HG03354 (cell line): ENCODE results near the gene ERMARD.

Source experiments
- ATAC-seq: cut with Tn5 transposase; IDR thresholded peaks from one replicate; pipeline ENCODE4 v1.9.1; 2021; ENCODE audit warnings: mild to moderate bottlenecking; ENCODE audit not compliant: unreplicated experiment, poor library complexity, severe bottlenecking

ERMARD gene

DNA sequence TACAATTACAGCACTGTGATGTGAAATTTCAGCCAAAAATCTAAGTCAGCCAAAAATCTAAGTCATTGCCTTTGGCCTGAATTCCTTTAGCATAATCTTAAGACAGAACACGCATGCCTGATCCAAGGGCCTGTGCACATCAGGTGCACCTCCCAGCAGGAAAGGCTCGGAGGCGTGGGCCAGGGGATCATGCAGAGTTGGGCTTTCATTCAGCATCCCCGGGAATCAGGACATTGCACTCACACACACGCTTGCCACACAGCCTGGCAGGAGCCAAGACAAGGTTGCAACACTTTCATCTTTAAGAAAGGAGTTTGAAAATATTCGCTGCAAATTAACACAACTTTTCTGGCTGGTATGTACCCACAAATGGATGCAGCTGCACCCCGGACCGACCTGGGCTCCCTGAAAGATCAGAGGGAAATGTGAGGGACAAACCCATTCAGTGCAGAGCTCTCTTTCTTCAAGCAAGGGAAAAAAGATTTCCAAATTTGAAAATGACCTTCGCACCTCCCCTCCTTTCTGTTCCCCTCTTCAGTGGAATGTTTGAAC, 48.8 kb downstream of the ERMARD start:
- ATAC-seq: no peak

DNA sequence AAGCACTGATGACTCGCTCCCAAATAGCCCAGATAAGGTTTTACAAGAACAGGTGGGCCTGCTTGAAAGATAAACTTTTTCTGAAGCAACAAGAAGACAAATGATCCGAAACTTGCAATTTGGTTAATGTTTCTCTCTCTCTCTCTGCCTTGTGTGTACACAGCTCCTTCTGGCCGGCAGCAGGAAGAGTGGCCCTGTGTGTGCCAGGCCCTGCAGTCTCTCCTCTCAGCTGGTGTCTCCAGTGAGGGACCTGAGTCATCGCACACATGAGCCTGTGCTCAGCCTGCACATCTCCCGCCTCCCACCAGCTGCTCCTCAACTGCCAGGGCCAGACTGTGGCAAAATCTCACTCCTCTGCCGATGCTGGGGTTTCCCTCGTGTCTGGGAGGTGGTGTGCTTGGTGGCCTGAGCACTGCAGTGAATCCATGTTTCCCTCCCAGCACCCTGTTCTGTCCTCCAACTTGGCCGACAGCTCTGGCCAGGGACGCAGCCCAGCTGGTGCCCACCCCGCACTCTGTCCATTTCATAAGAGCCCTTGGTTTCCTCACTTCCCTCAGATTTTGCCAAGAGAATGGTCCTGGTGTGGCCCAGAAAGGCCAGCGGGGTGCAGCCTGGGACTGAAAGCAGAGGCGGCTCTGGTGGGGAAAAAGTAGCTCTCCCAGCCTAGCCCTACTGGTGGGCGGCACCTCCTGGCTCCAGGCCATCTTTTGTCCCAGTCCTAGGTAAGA, 49.4 kb downstream of the ERMARD start:
- ATAC-seq: peak; percentile 67

DNA sequence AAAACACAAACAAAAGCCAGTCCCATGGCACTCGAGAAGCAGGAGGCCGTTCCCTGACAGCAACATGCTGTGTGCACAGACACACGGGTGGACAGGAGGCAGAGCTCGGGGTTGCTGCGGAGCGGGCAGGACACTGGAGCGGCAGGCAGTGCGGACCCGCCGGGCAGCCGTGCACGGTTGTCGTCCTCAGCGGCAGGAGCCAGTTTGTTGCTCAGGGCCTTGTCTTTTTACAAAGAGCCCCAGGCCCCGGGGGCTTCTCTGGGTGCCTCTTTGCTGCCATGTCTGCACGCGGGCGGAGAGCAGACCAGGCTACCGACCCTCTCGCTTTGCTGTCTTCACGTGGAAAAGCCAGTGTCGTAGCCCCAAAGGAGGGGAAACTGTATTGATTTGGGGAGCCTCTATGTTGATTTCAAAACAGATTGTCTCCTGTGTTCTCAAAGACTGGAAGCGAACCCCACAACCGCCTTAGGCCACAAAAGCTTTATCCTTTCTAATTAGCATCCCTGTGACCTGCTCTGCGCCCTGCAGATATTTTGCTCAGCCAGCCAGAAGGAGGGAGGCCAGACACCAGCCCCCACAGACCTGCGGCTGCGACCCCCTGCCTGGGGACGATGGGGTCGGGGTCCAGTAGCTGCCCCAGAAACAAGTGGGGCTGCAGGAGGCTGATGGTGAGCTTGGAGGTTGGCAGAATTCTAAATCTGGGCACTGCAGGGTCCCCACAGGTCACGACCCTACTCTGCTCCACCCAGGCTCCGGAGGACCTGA, 50.2 kb downstream of the ERMARD start:
- no peak for ATAC-seq

DNA sequence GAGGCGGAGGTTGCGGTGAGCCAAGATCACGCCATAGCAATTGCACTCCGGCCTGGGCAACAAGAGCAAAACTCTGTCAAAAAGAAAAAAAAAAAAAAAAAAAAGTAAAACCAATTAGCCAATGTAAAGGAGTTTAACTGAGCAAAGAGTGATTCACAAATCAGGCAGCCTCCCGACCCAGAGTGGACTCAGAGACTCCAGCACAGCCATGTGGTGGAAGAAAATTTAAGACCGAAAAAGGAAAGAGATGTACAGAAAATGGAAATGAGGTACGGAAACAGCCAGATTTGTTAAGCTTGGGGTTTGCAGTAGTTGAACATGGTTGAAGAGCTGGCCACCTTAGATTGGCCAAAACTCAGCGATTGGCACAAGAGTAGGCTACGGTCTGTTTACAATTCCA, 51.4 kb downstream of the ERMARD start:
- no peak for ATAC-seq

DNA sequence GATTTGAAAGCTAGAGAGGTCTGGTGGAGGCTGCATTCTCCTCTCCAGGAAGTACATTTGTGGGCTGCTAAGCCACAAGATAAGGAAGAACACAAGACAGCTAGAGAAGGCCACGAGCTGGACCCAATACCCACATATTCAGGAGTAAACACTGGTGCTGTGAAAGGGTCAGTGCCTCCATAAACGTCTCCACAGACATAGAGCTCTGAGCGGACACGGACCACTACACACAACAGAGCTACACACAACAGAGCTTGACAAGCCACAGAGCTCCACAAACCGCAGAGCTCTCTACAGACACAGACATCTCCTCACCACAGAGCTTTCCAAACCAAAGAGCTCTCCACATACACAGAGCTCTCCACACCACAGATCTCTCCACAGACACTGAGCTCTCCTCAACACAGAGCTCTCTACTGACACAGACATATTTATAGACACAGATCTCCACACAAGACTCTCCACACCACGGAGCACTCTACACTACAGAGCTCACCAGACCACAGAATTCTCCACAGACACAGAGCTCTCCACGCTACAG, 51.9 kb downstream of the ERMARD start:
- peak; percentile 42 for ATAC-seq

DNA sequence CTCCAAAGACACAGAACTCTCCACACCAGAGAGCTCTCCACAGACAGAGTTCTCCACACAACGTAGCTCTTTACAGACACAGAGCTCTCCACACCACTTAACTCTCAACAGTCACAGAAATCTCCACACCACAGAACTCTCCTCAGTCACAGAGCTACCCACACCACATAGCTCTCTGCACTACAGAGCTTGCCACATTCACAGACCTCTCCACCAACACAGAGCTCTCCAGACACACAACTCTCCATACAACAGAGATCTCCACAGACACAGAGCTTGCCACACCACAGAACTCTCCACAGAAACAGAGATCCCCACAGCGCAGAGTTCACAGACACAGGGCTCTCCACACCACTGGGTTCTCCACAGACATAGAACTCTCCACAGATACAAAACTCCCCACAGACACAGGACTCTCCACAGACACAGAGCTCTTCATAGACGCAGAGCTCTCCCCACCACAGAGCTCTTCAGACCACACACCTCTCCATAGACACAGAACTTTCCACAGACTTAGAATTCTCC, 52.5 kb downstream of the ERMARD start:
- ATAC-seq: no peak

DNA sequence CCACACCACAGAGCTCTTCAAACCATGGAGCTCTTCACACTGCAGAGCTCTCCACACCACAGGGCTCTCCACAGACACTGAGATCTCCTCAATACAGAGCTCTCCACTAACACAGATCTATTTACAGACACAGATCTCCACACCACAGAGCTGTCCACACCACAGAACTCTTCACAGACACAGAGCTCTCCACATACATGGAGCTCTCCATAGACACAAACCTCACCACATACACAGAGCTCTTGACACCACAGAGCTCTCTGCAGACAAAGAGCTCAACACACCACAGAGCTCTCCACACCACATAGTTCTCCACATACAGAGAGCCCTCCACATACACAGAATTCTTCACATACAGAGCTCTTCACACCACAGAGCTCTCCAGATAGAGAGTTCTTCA, 53.0 kb downstream of the ERMARD start:
- no peak for ATAC-seq

DNA sequence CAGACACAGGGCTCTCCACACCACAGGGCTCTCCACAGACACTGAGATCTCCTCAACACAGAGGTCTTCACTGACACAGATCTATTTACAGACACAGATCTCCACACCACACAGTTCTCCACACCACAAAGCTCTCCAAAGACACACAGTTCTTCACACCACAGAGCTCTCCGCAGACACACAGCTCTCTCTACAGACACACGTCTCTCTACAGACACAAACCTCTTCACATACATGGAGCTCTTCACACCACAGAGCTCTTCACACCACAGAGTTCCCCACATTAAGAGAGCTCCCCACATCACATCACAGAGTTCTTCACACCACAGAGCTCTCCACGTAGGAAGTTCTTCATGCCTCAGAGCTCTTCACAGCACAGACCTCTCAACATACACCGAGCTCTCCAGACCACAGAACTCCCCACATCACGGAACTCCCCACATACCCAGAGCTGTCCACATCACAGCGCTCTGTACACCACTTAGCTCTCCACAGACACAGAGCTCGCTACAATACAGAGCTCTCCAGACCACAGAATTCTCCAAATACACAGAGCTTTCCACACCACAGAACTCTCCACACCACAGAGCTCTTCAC, 53.9 kb downstream of the ERMARD start:
- no peak for ATAC-seq

DNA sequence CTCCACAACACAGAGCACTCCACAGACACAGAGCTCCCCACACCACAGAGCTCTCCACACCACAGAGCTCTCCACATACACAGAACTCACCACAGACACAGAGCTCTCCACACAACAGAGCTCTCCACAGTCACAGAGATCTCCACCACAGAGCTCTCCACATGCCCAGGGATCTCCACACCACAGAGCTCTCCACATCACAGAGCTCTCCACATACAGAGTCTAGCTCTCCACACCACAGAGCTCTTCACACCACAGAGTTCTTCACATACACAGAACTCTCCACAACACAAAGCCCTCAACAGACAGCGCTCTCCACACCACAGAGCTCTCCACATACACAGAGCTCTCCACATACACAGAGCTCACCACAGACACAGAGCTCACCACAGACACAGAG, 55.3 kb downstream of the ERMARD start:
- ATAC-seq: no peak

DNA sequence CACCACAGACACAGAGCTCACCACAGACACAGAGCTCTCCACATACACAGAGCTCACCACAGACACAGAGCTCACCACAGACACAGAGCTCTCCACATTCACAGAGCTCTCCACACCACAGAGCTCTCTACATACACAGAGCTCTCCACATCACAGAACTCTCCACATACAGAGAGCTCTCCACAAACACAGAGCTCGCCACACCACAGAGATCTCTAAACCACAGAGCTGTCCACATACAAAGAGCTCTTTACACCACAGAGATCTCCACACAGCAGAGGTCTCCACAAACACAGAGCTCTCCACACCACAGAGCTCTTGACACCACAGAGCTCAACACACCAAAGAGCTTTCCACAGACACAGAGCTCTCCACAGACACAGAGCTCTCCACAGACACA, 55.8 kb downstream of the ERMARD start:
- no peak for ATAC-seq

DNA sequence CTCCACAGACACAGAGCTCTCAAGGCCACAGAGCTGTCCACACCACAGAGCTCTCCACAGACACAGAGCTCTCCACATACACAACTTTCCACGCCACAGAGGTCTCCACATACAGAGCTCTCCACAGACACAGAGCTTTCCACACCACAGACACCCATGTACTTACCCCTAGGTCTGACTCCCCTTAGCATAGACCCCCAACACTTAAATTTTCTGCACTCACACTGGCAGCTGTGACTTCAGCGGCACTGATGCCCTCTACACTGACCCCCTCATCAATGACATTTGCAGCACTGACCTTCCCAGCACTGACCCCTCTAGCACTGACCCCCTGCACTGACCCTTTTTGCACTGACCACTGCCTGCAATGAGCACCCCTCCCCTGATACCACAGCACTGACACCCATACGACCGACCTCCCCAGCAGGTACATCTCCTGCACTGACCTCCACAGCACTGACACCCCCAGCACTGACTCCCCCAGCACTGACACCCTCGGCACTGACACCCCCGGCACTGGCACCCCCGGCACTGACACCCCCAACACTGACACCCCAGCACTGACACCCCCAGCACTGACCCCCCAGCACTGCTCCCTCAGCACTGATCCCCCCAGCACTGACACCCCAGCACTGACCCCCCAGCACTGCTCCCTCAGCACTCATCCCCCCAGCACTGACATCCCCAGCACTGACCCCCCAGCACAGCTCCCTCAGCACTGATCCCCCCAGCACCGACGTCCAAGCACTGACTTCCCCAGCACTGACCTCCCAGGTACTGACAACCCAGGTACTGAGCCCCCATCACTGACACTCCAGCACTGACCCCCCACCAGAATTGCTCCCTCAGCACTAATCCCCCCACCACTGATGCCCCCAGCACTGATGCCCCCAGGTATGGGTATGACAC, 56.5 kb downstream of the ERMARD start:
- ATAC-seq: no peak

DNA sequence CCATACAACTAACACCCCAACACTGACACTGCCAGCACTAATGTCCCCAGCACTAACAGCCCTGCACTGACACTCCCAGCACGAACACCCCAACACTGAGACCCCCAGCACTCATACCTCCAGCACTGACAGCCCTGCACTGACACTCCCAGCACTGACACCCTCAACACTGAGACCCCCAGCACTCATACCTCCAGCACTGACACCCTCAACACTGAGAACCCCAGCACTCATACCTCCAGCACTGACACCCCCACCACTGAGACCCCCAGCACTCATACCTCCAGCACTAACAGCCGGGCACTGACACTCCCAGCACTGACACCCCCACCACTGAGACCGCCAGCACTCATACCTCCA, 57.2 kb downstream of the ERMARD start:
- ATAC-seq: no peak

DNA sequence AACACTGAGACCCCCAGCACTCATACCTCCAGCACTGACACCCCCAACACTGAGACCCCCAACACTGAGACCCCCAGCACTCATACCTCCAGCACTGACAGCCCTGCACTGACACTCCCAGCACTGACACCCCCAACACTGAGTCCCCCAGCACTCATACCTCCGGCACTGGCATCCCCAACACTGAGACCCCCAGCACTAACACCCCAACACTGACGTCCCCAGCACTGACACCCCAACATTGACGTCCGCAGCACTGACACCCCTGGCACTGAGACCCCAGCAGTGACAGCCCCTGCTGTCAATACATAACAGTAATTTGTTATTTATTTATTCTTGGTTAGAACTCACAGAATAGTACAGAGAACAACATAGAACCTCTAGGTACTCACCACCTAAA, 58.0 kb downstream of the ERMARD start:
- ATAC-seq: no peak

DNA sequence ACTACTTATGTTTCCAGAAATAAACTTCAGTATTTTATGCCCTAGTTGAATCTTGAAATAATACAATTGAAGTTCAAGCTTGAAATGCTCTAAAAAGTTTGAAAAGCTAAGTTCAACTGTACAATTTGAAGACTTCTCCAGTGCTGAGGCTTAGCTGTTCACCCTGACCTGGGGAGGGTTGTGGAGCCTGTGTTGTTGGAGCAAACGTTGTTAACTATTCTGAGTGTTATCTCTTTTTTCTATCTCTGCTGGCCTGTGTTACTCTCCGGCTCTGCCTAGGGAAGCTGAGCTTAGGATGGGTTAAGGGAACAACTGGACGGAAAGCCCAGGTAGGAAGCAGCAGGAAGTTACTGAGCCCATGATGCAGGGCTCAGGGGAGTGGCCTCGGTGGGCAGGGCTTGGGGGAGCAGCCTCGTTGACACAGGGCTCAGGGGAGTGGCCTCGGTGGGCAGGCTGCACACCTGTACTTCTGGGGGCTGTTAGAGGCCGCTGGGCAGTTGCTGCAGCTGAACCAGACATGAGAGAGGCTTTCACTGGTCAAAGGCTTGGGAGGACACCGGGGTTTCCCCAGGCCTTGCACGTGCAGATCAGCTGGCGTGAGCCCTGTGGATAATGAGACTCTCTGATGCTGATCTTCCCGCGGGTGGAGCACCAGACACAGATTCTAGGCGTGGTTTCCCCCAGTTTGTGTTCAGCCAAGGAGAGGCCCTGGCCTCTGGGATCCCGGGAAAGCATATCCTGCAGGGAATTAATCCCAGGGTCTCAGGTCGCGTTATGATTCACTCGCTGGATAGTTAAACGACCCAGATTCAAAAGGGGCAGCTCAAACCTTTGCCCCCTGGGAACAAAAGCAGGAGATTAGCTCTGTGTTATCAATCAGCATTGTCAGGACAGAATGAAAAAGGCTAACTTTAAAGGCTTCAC, 58.9 kb downstream of the ERMARD start:
- no peak for ATAC-seq

DNA sequence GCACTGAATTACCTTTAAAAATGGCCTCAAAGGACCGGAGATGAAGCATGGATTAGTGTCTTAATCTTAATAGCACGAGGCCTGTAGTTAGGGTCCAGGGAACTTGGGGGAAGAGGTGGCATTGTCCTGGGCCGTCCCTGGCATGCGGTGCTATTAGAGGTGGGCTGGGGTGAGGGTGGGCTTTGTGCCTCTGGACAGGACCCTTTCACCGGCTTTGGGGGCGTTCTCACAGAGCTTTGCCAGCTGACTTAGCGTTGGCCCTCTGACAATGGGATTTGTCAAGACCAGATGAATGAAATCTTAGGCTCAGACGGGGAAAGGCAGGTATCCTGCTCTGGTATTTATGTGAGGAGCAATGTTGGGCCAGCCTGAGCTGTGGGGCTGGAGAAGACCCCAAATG, 59.6 kb downstream of the ERMARD start:
- ATAC-seq: no peak

DNA sequence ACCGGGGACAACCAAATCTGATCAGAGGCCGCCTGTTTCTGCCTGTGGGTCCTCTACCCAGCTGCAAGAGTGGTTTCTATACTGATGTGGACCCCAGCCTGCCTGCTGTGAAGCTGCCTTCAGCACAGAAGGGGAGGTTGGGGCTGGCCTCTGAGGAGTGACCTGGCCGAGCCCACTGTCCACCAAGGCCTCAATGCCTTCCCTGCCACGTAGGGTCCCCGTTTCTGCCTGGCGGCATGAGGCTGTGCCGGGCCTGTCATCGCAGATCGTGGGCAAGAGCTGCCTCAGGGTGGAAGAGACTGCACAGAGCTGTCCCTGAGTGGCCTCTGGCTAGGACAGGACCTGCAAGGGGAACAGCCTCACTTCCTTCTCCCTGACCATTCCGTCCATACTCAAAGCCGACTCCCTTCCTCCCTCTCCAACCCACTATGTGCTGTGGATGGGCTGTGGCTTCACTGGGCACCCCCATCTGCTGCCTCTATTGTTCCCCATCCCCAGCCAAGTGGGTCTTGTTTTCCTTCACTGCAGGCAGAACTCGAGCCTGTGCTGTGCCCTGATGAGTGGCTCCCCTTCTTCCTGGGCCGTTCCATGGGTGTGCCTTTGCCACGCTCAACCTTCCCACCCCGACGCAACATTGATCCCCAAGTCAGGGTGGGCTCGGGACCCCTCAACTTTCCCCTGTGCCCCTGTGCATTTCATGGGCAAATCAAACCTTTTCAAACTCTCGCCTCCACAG, 60.3 kb downstream of the ERMARD start:
- no peak for ATAC-seq

DNA sequence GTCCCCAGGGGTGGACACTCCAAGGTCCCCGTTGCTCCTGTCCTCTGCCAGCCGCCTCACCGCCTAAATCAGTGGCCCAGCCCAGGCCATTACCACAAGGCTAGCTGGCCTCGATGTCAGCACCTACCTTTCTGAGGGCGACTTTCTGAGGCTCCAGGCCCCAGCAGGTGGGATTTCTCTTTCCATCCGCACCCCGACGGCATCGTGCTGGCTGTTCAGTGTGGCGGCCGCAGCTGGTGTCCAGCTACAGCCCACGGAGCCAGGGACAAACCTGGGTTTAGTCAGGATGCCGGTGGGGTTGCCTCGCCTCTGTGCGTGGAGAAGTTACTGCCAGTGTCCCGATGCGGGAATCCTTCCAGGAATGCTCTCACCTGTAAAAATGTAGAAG, 60.8 kb downstream of the ERMARD start:
- ATAC-seq: no peak

DNA sequence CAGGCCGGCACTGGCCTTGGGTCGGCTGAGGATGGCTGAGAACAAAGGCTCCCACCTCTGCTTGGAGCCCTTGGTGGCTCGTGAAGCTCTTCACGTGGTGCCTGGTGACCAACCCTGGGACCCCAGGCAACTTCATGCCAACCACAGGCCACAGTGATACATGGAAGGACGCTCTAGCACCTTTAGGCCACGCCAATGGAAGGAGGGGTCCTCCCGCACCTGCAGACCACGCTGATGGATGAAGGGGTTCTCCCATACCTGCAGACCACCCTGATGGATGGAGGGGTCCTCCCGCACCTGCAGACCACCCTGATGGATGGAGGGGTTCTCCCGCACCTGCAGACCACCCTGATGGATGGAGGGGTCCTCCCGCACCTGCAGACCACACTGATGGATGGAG, 62.5 kb downstream of the ERMARD start:
- ATAC-seq: no peak
